Lower leg skin (tissue), 4 donors: ENCODE measurements around the gene RABEP2. TPM values are rescaled to one million over a fixed set of nuclear protein-coding genes. Genes with fewer than 3 reads are reported as not detected.

Experiments
- DNase-seq, 2 donors: peaks; one replicate each; pipeline ENCODE4 v3.0.0-alpha.2; 2019; ENCODE audit warnings: low spot score in 2 of 2
- H3K4me3 ChIP-seq: fragments of 200-600 bp; sonication (generic); 2 replicates; pipeline ENCODE4 v1.5.1; 2017; ENCODE audit warnings: mild to moderate bottlenecking, low read depth; ENCODE audit not compliant: poor library complexity, severe bottlenecking
- POLR2A ChIP-seq, 2 donors: fragments of 450-650 bp; IDR thresholded peaks; one replicate each; pipeline ENCODE4 v1.6.1; 2016 to 2017; ENCODE audit warnings: antibody characterized with exemption in 2 of 2, mild to moderate bottlenecking in 1 of 2, moderate library complexity in 1 of 2
- WGBS, 2 donors: methylation state at CpG; one replicate each; pipeline ENCODE4 v1.1.5; 2018; 5-methylcytosine and 5-hydroxymethylcytosine counted together
- intact Hi-C: fragments of 100-400 bp; cut with DNase I; formaldehyde crosslinking; loops from one replicate; pipeline ENCODE4 v1.15.0; 2023; ENCODE audit warnings: low total_unique reads
- total RNA-seq, 4 donors: library from RNA; depleted of rRNA; stranded (reverse); fragments of >200 nt; gene quantifications; one replicate each; pipeline ENCODE4 v1.1.0, GENCODE V29; 2016
- TF ChIP-seq, protein P1 (sequence below), 3 donors: fragments of 450-650 bp; IDR thresholded peaks; one replicate each; pipeline ENCODE4 v1.5.1; 2016; ENCODE audit warnings: antibody characterized with exemption in 3 of 3, mild to moderate bottlenecking in 3 of 3, moderate library complexity in 2 of 3

The RABEP2 gene
- total RNA-seq, 4 donors from 2014 or later = 80.7 to 124 (median 94.9) TPM

DNA sequence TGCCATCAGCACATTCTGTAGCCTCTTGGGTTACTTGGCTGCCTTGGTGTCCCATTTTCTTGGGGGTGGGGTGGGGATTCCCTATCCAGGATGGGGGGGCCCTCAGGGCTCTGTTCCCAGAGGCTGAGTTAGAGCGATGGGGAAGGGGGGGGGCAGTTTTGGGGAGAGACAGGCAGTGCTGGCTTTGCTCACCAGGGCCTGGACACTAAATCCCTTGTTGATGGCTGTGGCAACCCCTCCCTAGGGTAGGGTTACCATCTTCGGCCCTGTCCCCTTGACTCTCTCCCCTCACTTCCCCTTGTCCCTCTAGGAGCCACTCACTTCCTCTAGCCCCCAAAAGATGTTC, 47.4 kb downstream of the RABEP2 start:
- no peak overlapping the region for H3K4me3 ChIP-seq
- DNase-seq = no peak
- intact Hi-C loops = loop anchor here (5.0 kb wide), 1 partner anchor 70 kb away; no protein-coding TSS in a partner anchor
- 57 to 71% methylated on average over 1 to 2 of the region's 2 CpGs for WGBS, 2 donors
- TF ChIP-seq, protein P1, sequence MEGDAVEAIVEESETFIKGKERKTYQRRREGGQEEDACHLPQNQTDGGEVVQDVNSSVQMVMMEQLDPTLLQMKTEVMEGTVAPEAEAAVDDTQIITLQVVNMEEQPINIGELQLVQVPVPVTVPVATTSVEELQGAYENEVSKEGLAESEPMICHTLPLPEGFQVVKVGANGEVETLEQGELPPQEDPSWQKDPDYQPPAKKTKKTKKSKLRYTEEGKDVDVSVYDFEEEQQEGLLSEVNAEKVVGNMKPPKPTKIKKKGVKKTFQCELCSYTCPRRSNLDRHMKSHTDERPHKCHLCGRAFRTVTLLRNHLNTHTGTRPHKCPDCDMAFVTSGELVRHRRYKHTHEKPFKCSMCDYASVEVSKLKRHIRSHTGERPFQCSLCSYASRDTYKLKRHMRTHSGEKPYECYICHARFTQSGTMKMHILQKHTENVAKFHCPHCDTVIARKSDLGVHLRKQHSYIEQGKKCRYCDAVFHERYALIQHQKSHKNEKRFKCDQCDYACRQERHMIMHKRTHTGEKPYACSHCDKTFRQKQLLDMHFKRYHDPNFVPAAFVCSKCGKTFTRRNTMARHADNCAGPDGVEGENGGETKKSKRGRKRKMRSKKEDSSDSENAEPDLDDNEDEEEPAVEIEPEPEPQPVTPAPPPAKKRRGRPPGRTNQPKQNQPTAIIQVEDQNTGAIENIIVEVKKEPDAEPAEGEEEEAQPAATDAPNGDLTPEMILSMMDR (IDR thresholded peaks at IDR 0.05) = no peak
- no peak for TF ChIP-seq POLR2A (IDR thresholded peaks at IDR 0.05)

DNA sequence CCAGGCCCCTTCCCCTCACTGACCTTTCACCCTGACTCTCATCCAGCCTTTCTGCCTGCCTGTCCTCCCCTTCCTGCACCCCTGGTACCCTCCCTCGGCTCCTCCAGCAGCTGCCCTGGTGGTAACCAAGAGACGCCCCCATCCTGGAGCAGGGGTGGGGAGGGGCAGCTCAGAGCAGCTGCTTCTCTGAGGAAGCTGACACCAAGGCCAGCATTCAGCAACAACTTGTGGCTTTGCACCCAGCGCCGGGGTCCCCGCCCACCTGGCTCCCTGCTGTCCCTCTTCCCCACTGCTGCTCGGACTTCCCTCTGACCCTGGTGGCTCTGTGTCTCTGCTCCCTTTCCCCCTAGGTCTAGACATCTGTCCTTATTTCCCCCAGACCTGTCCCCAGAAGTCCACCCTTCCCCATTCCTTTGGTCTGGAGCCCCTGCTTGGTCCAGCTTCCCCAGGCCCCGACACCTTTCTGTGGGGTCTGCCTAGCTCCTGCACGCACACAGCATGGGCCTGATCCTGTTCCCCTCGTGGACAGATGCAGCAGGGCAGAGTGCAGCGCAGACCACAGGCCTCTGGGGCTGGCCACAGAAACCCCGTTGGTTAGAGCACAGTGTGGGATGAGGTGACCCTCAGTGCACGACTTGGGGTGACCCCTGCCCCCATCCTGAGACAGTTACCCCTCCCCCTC, 47.9 kb downstream of the RABEP2 start:
- no peak overlapping the region for H3K4me3 ChIP-seq
- TF ChIP-seq, protein P1 (IDR thresholded peaks at IDR 0.05) = no peak
- TF ChIP-seq POLR2A (IDR thresholded peaks at IDR 0.05) = no peak
- WGBS, 2 donors = 57 to 61% methylated on average over 9 to 12 of the region's 12 CpGs
- no peak for DNase-seq
- intact Hi-C loops = loop anchor here (5.0 kb wide), 1 partner anchor 70 kb away; no protein-coding TSS in a partner anchor

DNA sequence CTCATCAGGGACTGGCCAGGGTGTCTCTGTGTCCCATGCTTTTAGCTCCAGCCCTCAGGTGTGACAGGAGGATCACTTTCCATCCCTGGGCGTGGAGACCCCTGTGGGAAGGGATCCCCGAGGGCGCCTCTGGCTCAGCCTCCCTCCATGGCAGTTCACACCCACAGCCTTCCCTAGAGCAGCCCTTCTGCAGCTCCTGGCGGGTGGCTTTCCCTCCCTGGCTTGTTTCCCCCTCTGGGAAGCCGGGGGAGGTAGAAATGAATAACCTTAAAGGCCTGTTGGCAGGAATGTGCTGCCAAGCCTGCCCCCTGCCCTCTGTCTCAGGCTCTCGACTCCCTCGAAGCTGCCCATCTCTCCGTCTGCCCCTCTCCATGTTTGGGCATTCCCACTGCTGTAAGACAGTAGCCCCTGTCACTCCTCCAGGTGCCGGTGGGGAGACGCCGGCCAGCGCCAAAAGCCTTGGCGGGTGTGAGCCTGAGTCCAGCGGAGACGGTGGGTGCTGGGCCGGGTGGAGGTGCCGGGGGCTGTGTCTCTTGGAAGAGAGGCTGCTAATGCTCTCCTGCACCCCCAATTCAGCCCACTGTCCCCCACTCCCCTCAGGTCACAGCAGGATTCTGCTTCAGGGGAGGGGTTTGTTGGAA, 48.9 kb downstream of the RABEP2 start:
- WGBS, 2 donors = 54 to 72% methylated on average over 13 of the region's 17 CpGs
- TF ChIP-seq, protein P1 (IDR thresholded peaks at IDR 0.05) = no peak
- TF ChIP-seq POLR2A (IDR thresholded peaks at IDR 0.05) = no peak
- no peak overlapping the region for H3K4me3 ChIP-seq
- intact Hi-C loops = loop anchor here (5.0 kb wide), 1 partner anchor 71 kb away; no protein-coding TSS in a partner anchor
- no peak for DNase-seq

DNA sequence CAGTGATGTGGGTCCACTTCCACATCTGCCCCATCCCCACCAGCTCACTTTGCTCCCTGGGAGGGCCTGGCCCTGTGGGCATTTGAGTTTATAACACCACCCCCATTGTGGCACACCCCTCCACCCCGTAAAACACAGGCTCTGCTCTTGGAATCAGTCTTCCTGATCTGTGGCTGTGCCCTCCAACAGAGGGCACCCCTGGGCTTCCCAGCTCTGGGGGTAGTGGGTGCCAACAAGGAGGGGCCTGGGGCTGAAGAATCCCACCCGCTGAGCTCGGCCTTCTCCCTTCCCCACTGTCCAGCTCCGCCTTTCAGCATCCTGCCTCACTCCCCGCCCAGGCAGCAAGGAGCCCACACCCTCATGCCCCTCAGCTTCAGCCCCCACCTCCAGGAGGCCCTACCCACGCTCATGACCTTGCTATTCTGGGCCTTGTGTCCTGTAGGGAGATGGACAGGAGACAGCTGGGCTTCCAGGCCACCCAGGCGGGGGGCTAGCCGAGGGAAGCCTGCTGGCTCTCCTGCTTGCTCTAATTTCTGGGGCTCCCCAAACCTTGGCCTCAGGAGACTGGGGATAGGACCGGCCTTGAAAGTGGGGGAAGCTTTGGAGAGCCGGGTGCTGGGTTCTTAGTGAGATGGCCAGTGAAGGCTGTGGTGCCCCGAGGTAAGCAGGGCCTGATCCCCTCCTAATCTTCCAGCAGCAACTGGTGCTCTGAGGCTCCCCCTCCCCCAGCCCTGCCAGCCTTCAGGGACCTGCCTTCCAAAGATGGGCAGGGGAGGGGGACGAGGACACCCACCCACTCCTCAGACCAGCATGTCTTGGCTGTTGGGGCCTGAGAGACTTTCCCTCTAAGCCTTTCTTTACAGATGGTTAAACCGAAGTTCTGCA, 49.7 kb downstream of the RABEP2 start:
- intact Hi-C loops = loop anchor here (5.0 kb wide), 1 partner anchor 72 kb away; no protein-coding TSS in a partner anchor
- no peak overlapping the region for H3K4me3 ChIP-seq
- TF ChIP-seq, protein P1 (IDR thresholded peaks at IDR 0.05) = no peak
- 56 to 61% methylated on average over 12 to 13 of the region's 13 CpGs for WGBS, 2 donors
- no peak for DNase-seq

DNA sequence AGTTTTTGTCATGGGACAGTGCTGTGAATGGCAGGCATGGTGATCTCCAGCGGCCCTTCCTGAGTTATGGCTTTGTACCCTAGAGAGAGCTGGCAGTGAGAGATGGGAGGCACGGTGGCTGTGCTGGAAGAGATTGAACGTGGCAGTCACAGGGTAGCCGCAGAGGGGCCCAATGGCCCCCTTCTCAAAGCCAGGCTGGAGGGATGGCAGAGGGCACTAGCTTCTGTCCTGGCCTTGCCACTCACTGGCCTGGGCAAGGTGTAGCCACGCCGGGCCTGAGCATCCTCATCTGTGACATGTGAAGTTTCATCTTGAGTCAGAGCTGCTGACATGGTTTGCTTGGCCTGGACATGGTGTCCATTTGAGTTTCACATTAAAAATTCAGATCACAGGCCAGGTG, 50.6 kb downstream of the RABEP2 start:
- DNase-seq = no peak
- no peak for TF ChIP-seq POLR2A (IDR thresholded peaks at IDR 0.05)
- TF ChIP-seq, protein P1 (IDR thresholded peaks at IDR 0.05) = no peak
- H3K4me3 ChIP-seq = no peak overlapping the region
- intact Hi-C loops = no loop called here
- WGBS, 2 donors = 82 to 92% methylated on average over 6 of the region's 6 CpGs
